HepG2 (cell line): ENCODE measurements around the gene ADGRG6. TPM values are rescaled to one million over a fixed set of nuclear protein-coding genes. Genes with fewer than 3 reads are reported as not detected.

Source experiments
- FOXA1 ChIP-seq, 2 experiments: fragments of 450-650 bp in 1 of 2; sonication (generic) in 1 of 2; formaldehyde crosslinking in 1 of 2; IDR thresholded peaks; 2 replicates each; pipeline versions ENCODE4 v1.4.0 to v1.6.1; 2016 to 2020; ENCODE audit warnings: missing genetic modification reagents in 1 of 2
- KDM2A ChIP-seq: sonication (generic); formaldehyde crosslinking; IDR thresholded peaks from 2 replicates; pipeline ENCODE4 v1.4.0; 2020; ENCODE audit warnings: low read depth, missing genetic modification reagents, borderline replicate concordance
- SKI ChIP-seq: fragments of 450-650 bp; IDR thresholded peaks from one replicate; pipeline ENCODE4 v1.6.1; 2018; ENCODE audit warnings: mild to moderate bottlenecking; ENCODE audit not compliant: partially characterized antibody
- TCF12 ChIP-seq, 2 experiments: fragments of 450-650 bp in 1 of 2; sonication (generic) in 1 of 2; formaldehyde crosslinking in 1 of 2; IDR thresholded peaks; 2 replicates each; pipeline versions ENCODE4 v1.6.1 to v1.8.0; 2017 to 2022; ENCODE audit warnings: antibody characterized with exemption in 1 of 2, mild to moderate bottlenecking in 1 of 2, missing genetic modification reagents in 1 of 2, moderate library complexity in 1 of 2
- TCF7 ChIP-seq: sonication (generic); IDR thresholded peaks from 2 replicates; pipeline ENCODE4 v1.6.1; 2016; ENCODE audit warnings: antibody characterized with exemption, low read depth
- YY1 ChIP-seq: IDR thresholded peaks from 2 replicates; pipeline ENCODE4 v1.6.1; 2011; ENCODE audit warnings: low read length, low read depth, moderate library complexity, mild to moderate bottlenecking; ENCODE audit not compliant: insufficient read depth, insufficient replicate concordance
- ZNF234 ChIP-seq: sonication (generic); formaldehyde crosslinking; conservative IDR thresholded peaks from 2 replicates; pipeline ENCODE4 v1.5.1; 2020; ENCODE audit warnings: mild to moderate bottlenecking, missing genetic modification reagents
- ZNF329 ChIP-seq: sonication (generic); formaldehyde crosslinking; IDR thresholded peaks from 2 replicates; pipeline ENCODE4 v1.9.0; 2021; ENCODE audit warnings: low read depth, mild to moderate bottlenecking, missing genetic modification reagents
- ZNF441 ChIP-seq: sonication (generic); formaldehyde crosslinking; IDR thresholded peaks from 2 replicates; pipeline ENCODE4 v1.7.0; 2021; ENCODE audit warnings: missing genetic modification reagents, borderline replicate concordance
- ZNF746 ChIP-seq: sonication (generic); formaldehyde crosslinking; IDR thresholded peaks from 2 replicates; pipeline ENCODE4 v1.8.0; 2022; ENCODE audit warnings: mild to moderate bottlenecking, missing genetic modification reagents
- ZNF788 ChIP-seq: sonication (generic); formaldehyde crosslinking; IDR thresholded peaks from 2 replicates; pipeline ENCODE4 v1.5.0; 2020; ENCODE audit warnings: mild to moderate bottlenecking, missing genetic modification reagents, borderline replicate concordance
- polyA plus RNA-seq, 8 experiments: library from polyadenylated mRNA; depleted of rRNA in 3 of 8; stranded (reverse) in 7 of 8; unstranded in 1 of 8; fragments of >200 nt; fragmentation: Illumina TruSeq in 4 of 8; extraction: Trizol in 4 of 8; gene quantifications; 2 replicates each; pipeline versions ENCODE4 v1.2.1 to v1.2.3, GENCODE V29; 2011 to 2016; ENCODE audit warnings: low read depth in 4 of 8, missing spikeins in 1 of 8, mixed read lengths in 1 of 8; ENCODE audit not compliant: insufficient read depth in 1 of 8
- total RNA-seq, 5 experiments: library from RNA; depleted of rRNA; stranded (reverse); fragments of >200 nt; fragmentation: Illumina TruSeq; extraction: Trizol; gene quantifications; 2 replicates each; pipeline ENCODE4 v1.2.3, GENCODE V29; 2016; ENCODE audit warnings: low read depth in 1 of 5
- TF ChIP-seq, protein P1 (sequence below): sonication (generic); formaldehyde crosslinking; IDR thresholded peaks from 2 replicates; pipeline ENCODE4 v1.4.0; 2020; ENCODE audit warnings: mild to moderate bottlenecking, missing genetic modification reagents, borderline replicate concordance
- TF ChIP-seq, protein P2 (sequence below): IDR thresholded peaks from 2 replicates; pipeline ENCODE4 v1.6.1; 2016; ENCODE audit warnings: low read depth
- TF ChIP-seq, protein P3 (sequence below): sonication (generic); formaldehyde crosslinking; IDR thresholded peaks from 2 replicates; pipeline ENCODE4 v1.5.0; 2020; ENCODE audit warnings: missing genetic modification reagents, mild to moderate bottlenecking, borderline replicate concordance
- TF ChIP-seq, protein P4 (sequence below): sonication (generic); formaldehyde crosslinking; IDR thresholded peaks from 2 replicates; pipeline ENCODE4 v1.4.0; 2020; ENCODE audit warnings: missing genetic modification reagents; ENCODE audit errors: not compliant biosample characterization
- TF ChIP-seq, protein P5 (sequence below): sonication (generic); formaldehyde crosslinking; IDR thresholded peaks from 2 replicates; pipeline ENCODE4 v1.9.0; 2021; ENCODE audit warnings: missing genetic modification reagents, borderline replicate concordance
- TF ChIP-seq, protein P6 (sequence below): sonication (generic); formaldehyde crosslinking; IDR thresholded peaks from 2 replicates; pipeline ENCODE4 v1.4.0; 2020; ENCODE audit warnings: missing genetic modification reagents

Gene ADGRG6
- total and polyA plus RNA-seq, 2 of the 13 experiments (the other 11 are each of a cell fraction or from before 2014, with no cell fraction given) = 129 to 249 TPM

DNA sequence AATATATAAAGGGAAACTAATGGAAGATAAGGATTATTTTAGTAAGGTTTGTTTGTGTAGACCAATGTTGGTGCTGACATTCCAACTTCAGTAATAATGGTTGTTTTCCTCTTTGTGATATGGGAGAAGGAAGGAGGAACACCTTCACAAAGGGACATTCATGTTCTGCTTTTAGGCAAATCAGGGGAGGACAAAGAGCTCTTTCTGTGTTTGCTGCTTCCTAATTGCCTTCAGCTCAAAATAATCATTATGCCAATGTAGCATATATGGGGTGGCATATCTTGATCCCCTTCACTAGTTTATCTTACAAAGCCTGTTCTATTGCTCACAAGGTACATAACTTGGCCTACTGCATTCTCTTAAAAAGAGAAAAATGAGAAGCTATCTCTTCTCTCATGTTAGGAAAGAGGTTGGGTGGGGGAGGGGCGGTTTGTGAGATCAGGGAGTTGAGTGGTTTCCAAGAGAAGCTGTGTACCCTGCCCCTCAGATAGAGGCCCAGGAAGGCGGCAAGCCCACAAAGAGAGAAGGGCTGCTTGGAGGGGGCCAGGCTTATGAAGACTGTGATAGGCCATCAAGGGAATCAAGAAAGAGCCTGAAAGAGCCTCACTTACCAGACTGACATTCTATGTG is 4.7 kb upstream of the ADGRG6 start (continued):
- TF ChIP-seq, protein P1, sequence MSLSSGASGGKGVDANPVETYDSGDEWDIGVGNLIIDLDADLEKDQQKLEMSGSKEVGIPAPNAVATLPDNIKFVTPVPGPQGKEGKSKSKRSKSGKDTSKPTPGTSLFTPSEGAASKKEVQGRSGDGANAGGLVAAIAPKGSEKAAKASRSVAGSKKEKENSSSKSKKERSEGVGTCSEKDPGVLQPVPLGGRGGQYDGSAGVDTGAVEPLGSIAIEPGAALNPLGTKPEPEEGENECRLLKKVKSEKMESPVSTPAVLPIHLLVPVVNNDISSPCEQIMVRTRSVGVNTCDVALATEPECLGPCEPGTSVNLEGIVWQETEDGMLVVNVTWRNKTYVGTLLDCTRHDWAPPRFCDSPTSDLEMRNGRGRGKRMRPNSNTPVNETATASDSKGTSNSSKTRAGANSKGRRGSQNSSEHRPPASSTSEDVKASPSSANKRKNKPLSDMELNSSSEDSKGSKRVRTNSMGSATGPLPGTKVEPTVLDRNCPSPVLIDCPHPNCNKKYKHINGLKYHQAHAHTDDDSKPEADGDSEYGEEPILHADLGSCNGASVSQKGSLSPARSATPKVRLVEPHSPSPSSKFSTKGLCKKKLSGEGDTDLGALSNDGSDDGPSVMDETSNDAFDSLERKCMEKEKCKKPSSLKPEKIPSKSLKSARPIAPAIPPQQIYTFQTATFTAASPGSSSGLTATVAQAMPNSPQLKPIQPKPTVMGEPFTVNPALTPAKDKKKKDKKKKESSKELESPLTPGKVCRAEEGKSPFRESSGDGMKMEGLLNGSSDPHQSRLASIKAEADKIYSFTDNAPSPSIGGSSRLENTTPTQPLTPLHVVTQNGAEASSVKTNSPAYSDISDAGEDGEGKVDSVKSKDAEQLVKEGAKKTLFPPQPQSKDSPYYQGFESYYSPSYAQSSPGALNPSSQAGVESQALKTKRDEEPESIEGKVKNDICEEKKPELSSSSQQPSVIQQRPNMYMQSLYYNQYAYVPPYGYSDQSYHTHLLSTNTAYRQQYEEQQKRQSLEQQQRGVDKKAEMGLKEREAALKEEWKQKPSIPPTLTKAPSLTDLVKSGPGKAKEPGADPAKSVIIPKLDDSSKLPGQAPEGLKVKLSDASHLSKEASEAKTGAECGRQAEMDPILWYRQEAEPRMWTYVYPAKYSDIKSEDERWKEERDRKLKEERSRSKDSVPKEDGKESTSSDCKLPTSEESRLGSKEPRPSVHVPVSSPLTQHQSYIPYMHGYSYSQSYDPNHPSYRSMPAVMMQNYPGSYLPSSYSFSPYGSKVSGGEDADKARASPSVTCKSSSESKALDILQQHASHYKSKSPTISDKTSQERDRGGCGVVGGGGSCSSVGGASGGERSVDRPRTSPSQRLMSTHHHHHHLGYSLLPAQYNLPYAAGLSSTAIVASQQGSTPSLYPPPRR = no peak
- TF ChIP-seq SKI (no peak), ZNF788 (CRISPR knock-in tag) (peak; percentile 52; the same call in 1 of the 2 replicates), ZNF234 (CRISPR knock-in tag) (no peak), TCF12 (IDR thresholded peaks at IDR 0.05) (no peak), TCF12 (CRISPR knock-in tag; IDR thresholded peaks at IDR 0.05) (no peak), ZNF441 (0 out of 2 replicates have a peak, but pooled peaks have one; percentile 36), ZNF329 (CRISPR knock-in tag) (no peak), ZNF746 (CRISPR knock-in tag) (peak; percentile 43; the same call in 1 of the 2 replicates), YY1 (no peak), FOXA1 (IDR thresholded peaks at IDR 0.05) (no peak), FOXA1 (CRISPR knock-in tag; IDR thresholded peaks at IDR 0.05) (peak; percentile 81), TCF7 (peak; percentile 92), KDM2A (CRISPR knock-in tag) (peak; percentile 39; the same call in 1 of the 2 replicates)
- TF ChIP-seq, protein P2, sequence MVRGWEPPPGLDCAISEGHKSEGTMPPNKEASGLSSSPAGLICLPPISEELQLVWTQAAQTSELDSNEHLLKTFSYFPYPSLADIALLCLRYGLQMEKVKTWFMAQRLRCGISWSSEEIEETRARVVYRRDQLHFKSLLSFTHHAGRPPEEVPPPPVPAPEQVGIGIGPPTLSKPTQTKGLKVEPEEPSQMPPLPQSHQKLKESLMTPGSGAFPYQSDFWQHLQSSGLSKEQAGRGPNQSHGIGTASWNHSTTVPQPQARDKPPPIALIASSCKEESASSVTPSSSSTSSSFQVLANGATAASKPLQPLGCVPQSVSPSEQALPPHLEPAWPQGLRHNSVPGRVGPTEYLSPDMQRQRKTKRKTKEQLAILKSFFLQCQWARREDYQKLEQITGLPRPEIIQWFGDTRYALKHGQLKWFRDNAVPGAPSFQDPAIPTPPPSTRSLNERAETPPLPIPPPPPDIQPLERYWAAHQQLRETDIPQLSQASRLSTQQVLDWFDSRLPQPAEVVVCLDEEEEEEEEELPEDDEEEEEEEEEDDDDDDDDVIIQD (CRISPR knock-in tag) = peak; percentile 55; the same call in 1 of the 2 replicates
- TF ChIP-seq, protein P3, sequence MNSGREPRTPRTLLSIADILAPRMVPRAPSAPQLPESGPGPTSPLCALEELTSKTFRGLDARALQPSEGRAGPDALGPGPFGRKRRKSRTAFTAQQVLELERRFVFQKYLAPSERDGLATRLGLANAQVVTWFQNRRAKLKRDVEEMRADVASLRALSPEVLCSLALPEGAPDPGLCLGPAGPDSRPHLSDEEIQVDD (CRISPR knock-in tag) = no peak; the same call in 1 of the 2 replicates
- TF ChIP-seq, protein P4, sequence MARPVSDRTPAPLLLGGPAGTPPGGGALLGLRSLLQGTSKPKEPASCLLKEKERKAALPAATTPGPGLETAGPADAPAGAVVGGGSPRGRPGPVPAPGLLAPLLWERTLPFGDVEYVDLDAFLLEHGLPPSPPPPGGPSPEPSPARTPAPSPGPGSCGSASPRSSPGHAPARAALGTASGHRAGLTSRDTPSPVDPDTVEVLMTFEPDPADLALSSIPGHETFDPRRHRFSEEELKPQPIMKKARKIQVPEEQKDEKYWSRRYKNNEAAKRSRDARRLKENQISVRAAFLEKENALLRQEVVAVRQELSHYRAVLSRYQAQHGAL (CRISPR knock-in tag) = no peak
- TF ChIP-seq, protein P5, sequence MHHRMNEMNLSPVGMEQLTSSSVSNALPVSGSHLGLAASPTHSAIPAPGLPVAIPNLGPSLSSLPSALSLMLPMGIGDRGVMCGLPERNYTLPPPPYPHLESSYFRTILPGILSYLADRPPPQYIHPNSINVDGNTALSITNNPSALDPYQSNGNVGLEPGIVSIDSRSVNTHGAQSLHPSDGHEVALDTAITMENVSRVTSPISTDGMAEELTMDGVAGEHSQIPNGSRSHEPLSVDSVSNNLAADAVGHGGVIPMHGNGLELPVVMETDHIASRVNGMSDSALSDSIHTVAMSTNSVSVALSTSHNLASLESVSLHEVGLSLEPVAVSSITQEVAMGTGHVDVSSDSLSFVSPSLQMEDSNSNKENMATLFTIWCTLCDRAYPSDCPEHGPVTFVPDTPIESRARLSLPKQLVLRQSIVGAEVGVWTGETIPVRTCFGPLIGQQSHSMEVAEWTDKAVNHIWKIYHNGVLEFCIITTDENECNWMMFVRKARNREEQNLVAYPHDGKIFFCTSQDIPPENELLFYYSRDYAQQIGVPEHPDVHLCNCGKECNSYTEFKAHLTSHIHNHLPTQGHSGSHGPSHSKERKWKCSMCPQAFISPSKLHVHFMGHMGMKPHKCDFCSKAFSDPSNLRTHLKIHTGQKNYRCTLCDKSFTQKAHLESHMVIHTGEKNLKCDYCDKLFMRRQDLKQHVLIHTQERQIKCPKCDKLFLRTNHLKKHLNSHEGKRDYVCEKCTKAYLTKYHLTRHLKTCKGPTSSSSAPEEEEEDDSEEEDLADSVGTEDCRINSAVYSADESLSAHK (CRISPR knock-in tag) = no peak
- TF ChIP-seq, protein P6, sequence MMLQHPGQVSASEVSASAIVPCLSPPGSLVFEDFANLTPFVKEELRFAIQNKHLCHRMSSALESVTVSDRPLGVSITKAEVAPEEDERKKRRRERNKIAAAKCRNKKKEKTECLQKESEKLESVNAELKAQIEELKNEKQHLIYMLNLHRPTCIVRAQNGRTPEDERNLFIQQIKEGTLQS (CRISPR knock-in tag) = no peak; the same call in 1 of the 2 replicates
